HPDE6-E6E7 (cell line): ENCODE data around the gene ZFY.

Experiments
- DNase-seq: peaks from one replicate; pipeline ENCODE4 v3.0.0; 2011; ENCODE audit warnings: missing footprints; ENCODE audit errors: extremely low spot score

The ZFY gene

DNA sequence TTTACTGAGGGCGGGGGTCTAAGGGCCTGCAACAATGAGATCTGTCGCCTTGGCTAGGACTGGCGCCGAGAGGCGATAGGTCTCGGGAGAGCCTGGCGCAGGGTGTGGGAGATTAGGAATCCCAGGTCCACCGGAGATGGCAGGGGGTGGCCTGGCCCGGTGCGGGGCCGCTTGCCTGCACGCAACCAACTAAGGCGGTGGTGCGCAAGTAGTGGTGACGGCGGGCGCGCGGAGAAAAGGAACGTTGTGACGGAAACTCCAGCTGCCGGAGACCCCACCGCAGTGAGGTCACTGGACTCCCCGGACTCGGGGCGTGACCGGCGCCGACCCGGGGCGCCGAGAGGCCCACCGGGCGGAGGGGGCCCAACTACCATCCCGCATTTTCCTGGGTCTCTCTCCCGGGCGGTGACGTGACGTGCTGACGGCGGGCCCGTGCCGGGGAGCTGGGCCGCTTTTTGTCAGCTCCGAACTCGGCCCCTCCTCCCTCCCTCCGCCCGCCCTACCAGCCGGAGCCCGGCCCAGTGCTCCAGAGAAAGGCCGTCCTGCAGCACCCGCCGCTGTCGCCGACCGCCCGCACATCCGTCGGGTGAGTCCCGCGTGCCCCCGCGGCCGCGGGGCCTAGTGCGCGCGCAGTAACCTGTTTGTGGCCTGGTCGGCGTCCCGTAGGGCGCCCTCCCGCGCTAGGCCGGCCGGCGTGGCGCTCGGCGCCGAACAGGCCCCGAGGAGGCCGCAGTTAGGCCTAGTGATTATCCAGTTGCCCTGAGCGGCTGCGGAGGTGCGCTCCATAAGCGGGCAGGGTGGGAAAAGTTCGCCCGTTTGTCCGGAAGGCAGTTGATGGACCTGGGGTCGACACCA is at the start of gene ZFY:
ZFY (plus strand) TSS at position 521 of the 855 bp plus-strand sequence. CDS start 18,556 bp downstream, outside the sequence.
- no peak for DNase-seq

DNA sequence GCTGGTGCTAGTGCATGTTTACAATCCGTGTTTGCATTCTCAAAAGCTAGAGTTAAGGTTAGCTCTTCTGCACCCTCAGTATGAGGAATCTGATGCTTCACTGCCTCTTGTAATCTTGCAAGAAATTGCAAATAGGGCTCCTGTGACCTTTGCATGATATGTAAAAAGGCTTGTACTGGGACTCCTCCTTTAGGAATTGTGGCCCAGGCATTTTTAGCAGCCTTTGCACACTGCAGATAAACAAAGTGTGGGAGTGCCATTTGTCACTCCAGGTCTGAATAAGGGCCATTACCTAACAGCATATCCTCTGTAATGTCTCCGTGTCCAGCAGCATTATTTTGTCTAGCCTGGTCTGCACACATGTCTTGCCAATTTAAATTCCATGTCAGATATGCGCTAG is 49.3 kb upstream of the ZFY start:
- no peak for DNase-seq

DNA sequence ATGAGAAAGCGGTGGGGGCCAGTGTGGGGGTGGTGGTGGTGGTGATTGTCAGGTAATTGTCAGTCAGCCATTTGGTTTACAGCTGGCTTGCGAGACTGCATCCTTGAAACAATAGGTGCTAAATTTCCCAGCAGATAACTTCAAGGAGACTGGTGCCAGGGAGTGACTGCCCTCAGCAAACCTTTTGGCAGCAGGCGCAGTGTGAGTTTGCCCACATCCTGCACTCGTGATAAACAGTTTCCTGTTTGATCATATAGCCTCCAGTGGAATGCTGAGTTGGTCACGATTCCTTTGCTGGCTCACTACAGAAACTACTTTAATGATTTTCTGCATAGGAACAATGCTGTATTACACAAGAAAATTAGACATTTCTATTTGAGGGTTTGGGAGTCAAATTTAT is 47.8 kb upstream of the ZFY start:
- no peak for DNase-seq

GRCh38 chrY:2887955-2888354 is 47.2 kb upstream of the ZFY start:
- DNase-seq, result no peak

- no peak for DNase-seq
These were observed 41.7 kb upstream of the ZFY start for GRCh38 chrY:2893471-2893870.

DNA sequence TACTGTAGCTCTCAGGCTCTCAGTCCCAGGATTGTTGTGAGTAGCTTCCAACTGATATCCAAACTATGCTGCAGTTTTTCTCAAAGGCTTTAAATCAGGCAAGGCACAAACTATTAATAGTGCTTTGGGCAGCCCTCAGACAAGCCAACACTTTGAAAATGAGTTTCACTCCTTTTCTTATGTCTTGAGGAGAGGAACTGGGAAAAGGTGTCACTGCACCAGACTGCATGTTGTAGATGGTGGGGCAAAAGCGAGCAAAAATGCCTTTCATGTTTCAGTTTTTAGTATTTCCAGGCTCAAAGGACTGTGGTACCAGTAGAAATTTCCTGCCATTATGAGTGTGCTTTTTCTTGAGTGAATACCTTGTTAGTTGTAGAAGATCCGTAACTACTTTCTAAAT is 39.1 kb upstream of the ZFY start:
- DNase-seq, result no peak

- no peak for DNase-seq
These were observed 27.8 kb upstream of the ZFY start for GRCh38 chrY:2907356-2907755.

DNA sequence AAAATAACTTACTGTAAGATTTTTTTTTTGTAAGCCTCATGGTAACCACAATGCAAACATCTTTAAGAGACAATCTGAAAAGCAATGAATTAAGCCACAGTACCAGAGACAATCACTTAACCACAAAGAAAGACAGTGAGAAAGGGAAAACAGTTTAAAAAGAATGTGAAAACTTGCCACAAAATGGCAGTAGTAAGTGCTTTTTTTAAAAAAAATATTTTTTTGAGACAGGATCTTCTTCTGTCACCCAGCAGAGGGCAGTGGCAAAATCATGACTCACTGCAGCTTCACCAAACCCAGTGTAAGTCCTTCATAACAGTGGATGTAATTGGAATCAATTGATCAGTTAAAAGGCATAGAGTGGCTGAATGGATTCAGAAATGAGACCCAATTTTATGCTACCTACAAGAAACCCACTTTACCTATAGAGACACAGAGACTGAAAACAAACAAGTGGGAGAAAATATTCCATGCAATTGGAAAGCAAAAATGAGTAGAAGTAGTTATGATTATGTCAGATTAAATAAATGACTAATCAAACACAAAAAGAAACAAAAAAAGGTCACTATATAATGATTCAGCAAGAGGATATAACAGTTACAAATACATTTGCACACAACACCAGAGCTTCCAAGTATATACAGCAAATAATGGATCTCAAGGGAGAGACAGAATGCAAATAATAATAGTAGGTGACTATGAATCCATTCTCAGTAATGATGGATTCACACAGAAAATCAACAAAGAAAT is 21.9 kb upstream of the ZFY start:
- no peak for DNase-seq

- no peak for DNase-seq
These were observed 1.1 kb upstream of the ZFY start for GRCh38 chrY:2934078-2934477.

DNA sequence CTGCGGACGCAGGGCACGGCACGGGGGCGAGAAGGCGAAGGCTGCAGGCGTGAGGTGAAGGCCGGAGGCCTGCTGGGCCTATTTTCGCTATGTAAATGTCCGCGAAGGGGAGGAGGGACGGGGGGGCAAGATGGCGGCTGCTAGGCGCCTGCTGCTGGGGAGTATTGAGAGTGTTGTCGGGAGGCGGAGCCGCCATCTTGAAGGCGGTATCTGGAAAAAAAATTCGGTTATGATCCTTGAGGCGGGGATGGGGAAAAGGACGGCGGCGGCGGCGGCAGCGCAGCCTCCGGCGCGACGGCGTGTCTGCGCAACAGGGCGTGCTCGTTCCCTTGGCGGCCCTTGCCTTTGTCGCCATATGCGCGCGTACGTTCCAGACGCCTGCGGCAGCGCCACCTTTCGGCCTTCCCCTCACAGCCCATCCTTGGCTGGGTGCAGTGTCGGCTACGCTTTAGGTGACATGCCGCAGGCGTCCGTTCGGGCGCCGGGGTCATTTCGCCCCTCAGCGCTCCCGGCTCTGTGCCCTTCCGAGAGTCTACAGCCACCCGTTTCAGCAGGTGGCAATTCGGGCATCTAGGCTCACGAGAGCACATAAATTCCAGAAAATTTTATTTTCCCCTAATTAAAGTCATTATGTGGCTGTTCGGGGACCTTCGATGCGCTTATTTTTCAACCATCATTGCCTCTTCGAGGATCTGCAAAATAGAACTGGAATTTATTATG is 695 bp downstream of the ZFY start:
- no peak for DNase-seq

DNA sequence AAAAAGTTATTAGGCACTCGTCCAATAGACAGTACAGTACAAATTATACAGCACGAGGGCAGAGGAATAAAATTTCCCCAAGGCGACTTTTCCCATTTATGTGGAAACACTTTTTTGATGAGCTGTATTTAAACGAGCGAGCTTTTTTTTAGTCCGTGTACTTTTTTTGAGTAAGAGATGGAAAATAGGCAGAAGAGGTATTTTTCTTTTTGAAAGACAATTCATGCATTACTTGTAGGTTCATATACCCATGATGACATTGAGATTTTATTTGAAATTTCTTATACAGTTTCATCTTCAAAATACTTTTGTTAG is 1.2 kb downstream of the ZFY start:
- no peak for DNase-seq

DNA sequence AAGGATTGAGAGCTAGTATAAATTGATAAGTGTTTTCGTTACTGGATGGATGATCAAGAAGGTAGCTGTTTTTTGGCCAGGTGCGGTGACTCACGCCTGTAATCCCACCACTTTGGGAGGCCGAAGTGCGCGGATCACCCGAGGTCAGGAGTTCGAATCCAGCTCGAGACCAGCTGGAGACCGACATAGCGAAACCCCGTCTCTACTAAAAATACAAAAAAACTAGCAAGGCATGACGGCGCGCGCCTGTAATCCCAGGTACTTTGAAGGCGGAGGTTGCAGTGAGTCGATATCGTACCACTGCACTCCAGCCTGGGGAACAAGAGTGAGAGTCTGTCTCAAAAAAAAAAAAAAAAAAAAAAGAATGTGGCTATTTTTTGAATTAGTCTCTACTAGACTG is 2.0 kb downstream of the ZFY start:
- no peak for DNase-seq

DNA sequence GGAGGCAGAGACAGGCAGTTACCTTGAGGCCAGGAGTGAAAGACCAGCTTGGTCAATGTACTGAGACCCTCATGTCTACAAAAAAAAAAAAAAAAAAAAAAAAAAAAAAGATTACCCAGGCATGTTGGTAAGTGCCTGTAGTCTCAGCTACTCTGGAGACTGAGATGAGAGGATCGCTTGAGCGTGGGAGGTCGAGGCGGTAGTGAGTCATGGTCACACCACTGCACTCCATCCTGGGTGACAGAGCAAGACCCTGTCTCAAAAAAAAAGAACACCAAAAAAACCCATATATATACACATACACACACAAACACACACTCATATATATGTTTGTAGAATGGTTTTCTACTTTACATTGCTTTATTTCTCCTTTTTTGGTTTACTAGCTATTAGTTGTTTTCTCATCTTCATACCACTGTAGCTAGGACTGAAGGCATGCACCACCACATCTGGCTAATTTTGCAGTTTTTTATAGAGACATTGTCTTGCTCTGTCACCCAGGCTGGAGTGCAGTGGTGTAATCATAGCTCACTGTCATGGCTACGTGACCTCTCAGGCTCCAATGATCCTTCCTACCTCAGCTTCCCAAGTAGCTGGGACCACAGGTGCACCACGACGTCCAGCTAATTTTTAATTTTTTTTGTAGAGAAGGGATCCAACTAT is 14.5 kb downstream of the ZFY start:
- no peak for DNase-seq

DNA sequence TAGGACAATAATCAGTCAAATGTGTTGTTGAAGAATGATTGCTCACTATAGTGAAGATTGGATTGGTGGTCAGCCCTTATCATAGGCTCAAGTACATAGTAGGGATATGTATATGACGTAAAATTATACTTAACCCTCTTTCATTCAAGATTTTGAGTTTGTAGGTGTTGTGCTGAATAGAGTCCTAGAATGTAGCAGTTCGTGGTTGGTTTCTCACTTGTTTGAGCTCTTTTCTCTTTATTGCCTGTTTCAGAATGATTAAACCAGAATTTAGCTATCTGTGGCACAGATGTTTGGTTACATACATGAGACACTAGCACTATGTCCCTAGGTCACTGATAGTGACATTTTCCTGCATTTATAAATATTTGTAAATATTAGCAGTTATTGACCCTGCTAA is 15.5 kb downstream of the ZFY start:
- no peak for DNase-seq

DNA sequence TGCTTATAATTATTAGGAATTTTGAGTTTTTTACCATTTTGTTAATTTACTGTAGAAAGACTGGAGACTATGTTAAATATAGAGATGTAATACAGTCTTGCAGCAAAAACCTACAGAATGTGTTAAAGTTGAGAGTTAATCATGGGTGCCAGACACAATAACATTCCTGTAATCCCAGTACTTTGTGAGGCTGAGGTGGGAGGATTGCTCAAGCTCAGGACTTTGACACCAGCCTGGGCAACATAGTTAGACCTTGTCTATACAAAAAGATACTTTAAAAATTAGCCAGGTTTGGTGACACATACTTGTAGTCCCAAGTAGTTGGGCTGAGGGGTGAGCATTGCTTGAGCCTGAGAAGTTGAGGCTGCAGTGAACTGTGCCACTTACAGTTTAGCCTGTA is 17.7 kb downstream of the ZFY start:
- DNase-seq, result no peak

GRCh38 chrY:2954735-2955134 is 19.6 kb downstream of the ZFY start:
- no peak for DNase-seq

DNA sequence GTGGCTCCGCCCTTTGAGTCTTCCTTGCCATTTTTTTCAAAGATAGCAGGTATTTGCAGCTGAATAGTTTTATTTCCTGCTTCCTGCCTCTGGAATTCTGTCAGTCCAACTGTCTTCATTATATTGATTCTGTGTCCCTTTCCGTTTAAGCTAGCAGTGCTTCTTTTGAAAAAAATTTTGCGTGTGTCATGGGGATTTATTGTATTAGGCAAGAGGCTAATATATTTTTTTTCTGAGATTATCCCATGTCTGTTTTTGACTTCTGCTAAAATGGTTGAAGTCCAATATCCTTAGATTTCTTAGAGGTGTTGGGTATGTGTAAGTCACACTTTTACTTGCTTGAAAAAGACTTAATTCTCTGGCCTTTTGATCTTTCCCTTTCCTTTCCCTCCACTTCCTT is 20.4 kb downstream of the ZFY start:
- DNase-seq, result no peak

- DNase-seq, result no peak
These were observed 26.9 kb downstream of the ZFY start for GRCh38 chrY:2962061-2962460.

DNA sequence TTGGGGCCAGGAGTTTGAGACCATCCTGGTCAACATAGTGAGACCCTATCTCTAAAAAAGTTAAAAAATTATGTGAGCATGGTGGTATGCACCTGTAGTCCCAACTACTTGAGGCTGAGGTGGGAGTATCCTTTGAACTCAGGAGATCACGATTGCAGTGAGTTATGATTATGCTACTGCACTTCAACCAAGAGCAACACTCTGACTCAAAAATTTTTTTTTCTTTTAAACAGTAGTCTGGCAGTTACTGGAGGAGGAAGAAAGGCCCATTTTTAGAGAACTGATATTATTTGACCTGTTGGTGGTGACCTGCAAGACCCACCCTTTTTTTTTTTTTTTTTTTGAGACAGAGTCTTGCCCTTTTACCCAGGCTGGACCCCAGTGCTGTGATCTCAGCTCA is 29.6 kb downstream of the ZFY start:
- DNase-seq, result no peak

- DNase-seq, result no peak
These were observed 30.4 kb downstream of the ZFY start for GRCh38 chrY:2965629-2966028.

- DNase-seq, result no peak
These were observed 34.4 kb downstream of the ZFY start for GRCh38 chrY:2969561-2969960.

- DNase-seq, result no peak
These were observed 37.5 kb downstream of the ZFY start for GRCh38 chrY:2972708-2973107.
